IMR-90 (cell line): ENCODE data around the gene DUS2.
"Not testable (repeated sequence)": the region's sequence is repeated elsewhere in the genome, so short reads cannot be mapped to it uniquely, and the experiment has no call there.

Source experiments
- BHLHE40 ChIP-seq: fragments of 150-350 bp; IDR thresholded peaks from 2 replicates; pipeline ENCODE4 v1.6.1; 2016; ENCODE audit warnings: mild to moderate bottlenecking, low read depth, low read length
- CTCF ChIP-seq: conservative IDR thresholded peaks from 2 replicates; pipeline ENCODE4 v1.5.1; 2012; ENCODE audit warnings: mild to moderate bottlenecking, low read depth, low read length, improper control_type of control experiment
- ELK1 ChIP-seq: fragments of 150-350 bp; IDR thresholded peaks from 2 replicates; pipeline ENCODE4 v1.6.1; 2016; ENCODE audit warnings: low read depth, mild to moderate bottlenecking, low read length, moderate library complexity, borderline replicate concordance
- FOS ChIP-seq: fragments of 150-350 bp; IDR thresholded peaks from 2 replicates; pipeline ENCODE4 v1.6.1; 2016; ENCODE audit warnings: low read depth, low read length
- MXI1 ChIP-seq: IDR thresholded peaks from 2 replicates; pipeline ENCODE4 v1.6.1; 2012; ENCODE audit warnings: low read depth, mild to moderate bottlenecking, low read length, moderate library complexity, borderline replicate concordance
- NFE2L2 ChIP-seq: fragments of 150-350 bp; IDR thresholded peaks from 2 replicates; pipeline ENCODE4 v1.6.1; 2016; ENCODE audit warnings: low read depth, mild to moderate bottlenecking, low read length
- POLR2A ChIP-seq: IDR thresholded peaks from 2 replicates; pipeline ENCODE4 v1.6.1; 2012; ENCODE audit warnings: mild to moderate bottlenecking, low read depth, low read length
- RFX5 ChIP-seq: IDR thresholded peaks from 2 replicates; pipeline ENCODE4 v1.8.0; 2012; ENCODE audit warnings: low read depth, mild to moderate bottlenecking, low read length, moderate library complexity

GRCh38 chr16:68109156-68109555 is 86.1 kb downstream of the DUS2 start:
- not testable (repeated sequence) for TF ChIP-seq MXI1, CTCF, POLR2A, BHLHE40, ELK1, FOS, RFX5, NFE2L2
